ENCODE results near the gene TNFRSF1A. TPM values are rescaled to one million over a fixed set of nuclear protein-coding genes. Genes with fewer than 3 reads are reported as not detected.

TNFRSF1A gene
- total and polyA plus RNA-seq, 2 of the 13 experiments (the other 11 are each of a cell fraction or from before 2014, with no cell fraction given), result 41.5 to 61.2 TPM

- peak within 1 kb of the TSS; percentile 41 to 73 (median 57) for H3K4me3 ChIP-seq (replicated peaks in 1 of 3; ENCODE audit: insufficient read depth in 1 of 3, low read depth in 2 of 3, low read length in 3 of 3)
- no peaks in the 10 kb centered on the region for H3K79me2 ChIP-seq (ENCODE audit: insufficient read depth, low read length)
- H2AFZ ChIP-seq (ENCODE audit: low read length), result no peak within 1 kb of the TSS
- intact Hi-C loops (cut with micrococcal nuclease; ENCODE audit: unreplicated experiment), result loop anchor here (2.0 kb wide), 1 partner anchor 39 kb away; no protein-coding TSS in a partner anchor
- no TSS peak for BruUV-seq (replicated peaks)
- peak within 1 kb of the TSS; percentile 16 for H3K27ac ChIP-seq (ENCODE audit: extremely low read length, insufficient read depth, low read length)
- H3K9ac ChIP-seq (ENCODE audit: insufficient read depth, low read depth, low read length), result peak within 1 kb of the TSS; percentile 68
- in situ Hi-C loops (cut with HindIII; ENCODE audit: extremely low pct_ligation_motif_present, low pct_unique_long_range_greater_than_20kb), result no loop called here
- ATAC-seq (peak; percentile 1; the same call in 1 of the 3 replicates), DNase-seq (ENCODE audit: low spot score) (no peak), FAIRE-seq (no peak)
- POLR2A ChIA-PET, result interaction anchor here (0.6 to 7.5 kb wide), 12 partner anchors 7 to 159 kb away, joined by 3 to 278 read pairs (median 6); partner anchors contain the start of genes GAPDH, LTBR, TAPBPL and TNFRSF1A
- 2% methylated on average over 10 of the region's 15 CpGs for WGBS (ENCODE audit: low lambda C conversion rate)
- H3K4me2 ChIP-seq (ENCODE audit: low read depth, low read length), result peak within 1 kb of the TSS; percentile 98
- no peaks in the 10 kb centered on the region for H3K36me3 ChIP-seq (replicated peaks in 1 of 2; ENCODE audit: control insufficient read depth in 1 of 2, insufficient read depth in 2 of 2, low read length in 2 of 2)
- H3K27me3 ChIP-seq (ENCODE audit: control insufficient read depth in 1 of 2, insufficient read depth in 2 of 2, low read length in 2 of 2), result peaks cover 0 to 21% of the 10 kb centered on the region in 2 experiments; a peak in 3 of 5 replicates
- no peaks in the 10 kb centered on the region for H3K9me3 ChIP-seq (ENCODE audit: low read length)
- no peaks in the 10 kb centered on the region for H4K20me1 ChIP-seq (ENCODE audit: insufficient read depth, low read length)
- CTCF ChIA-PET (ENCODE audit: low intra/inter-chr PET ratio, low total read pairs), result no interaction called here
- peaks cover 79% of the 10 kb centered on the region for H3K4me1 ChIP-seq (ENCODE audit: insufficient read depth, low read length)
- TF ChIP-seq BCLAF1 (IDR thresholded peaks at IDR 0.05) (no peak), ATF3 (CRISPR knock-in tag; IDR thresholded peaks at IDR 0.05) (no peak), ZNF12 (CRISPR knock-in tag; IDR thresholded peaks at IDR 0.05) (no peak), ZEB1 (IDR thresholded peaks at IDR 0.05; ENCODE audit: insufficient replicate concordance, low read depth) (peak; percentile 31), ZSCAN5A (CRISPR knock-in tag; IDR thresholded peaks at IDR 0.05; ENCODE audit: borderline replicate concordance) (no peak), ZC3H4 (CRISPR knock-in tag; IDR thresholded peaks at IDR 0.05; ENCODE audit: borderline replicate concordance) (no peak), ZNF430 (CRISPR knock-in tag; IDR thresholded peaks at IDR 0.05) (0 out of 2 replicates have a peak, but pooled peaks have one; percentile 23), ZNF773 (CRISPR knock-in tag; IDR thresholded peaks at IDR 0.05; ENCODE audit: borderline replicate concordance) (no peak), NR0B2 (CRISPR knock-in tag; IDR thresholded peaks at IDR 0.05) (no peak), SKIL (CRISPR knock-in tag; IDR thresholded peaks at IDR 0.05; ENCODE audit: borderline replicate concordance) (0 out of 2 replicates have a peak, but pooled peaks have one; percentile 25), ZNF512B (CRISPR knock-in tag; IDR thresholded peaks at IDR 0.05; ENCODE audit: borderline replicate concordance) (0 out of 2 replicates have a peak, but pooled peaks have one; percentile 32)
Measured at GRCh38 chr12:6375269-6376078, 33.6 kb upstream of the TNFRSF1A start, which contains the start of gene SCNN1A. Gene SCNN1A (minus strand): TSS chr12:6375563. CDS start chr12:6374783, 780 bp downstream.
